K562 (cell line): Measurements from ENCODE around the gene TAPBPL. TPM values are rescaled to one million over a fixed set of nuclear protein-coding genes. Genes with fewer than 3 reads are reported as not detected.

Experiments
- CHD2 ChIP-seq: IDR thresholded peaks from 2 replicates; pipeline ENCODE4 v1.6.1; 2011; ENCODE audit warnings: low read depth, low read length
- MIER1 ChIP-seq: fragments of 450-650 bp; IDR thresholded peaks from 2 replicates; pipeline ENCODE4 v1.6.1; 2016; ENCODE audit warnings: antibody characterized with exemption, mild to moderate bottlenecking, low read depth
- NCOR1 ChIP-seq: fragments of 450-650 bp; IDR thresholded peaks from 2 replicates; pipeline ENCODE4 v1.6.1; 2016; ENCODE audit warnings: mild to moderate bottlenecking, moderate library complexity
- PHF20 ChIP-seq: fragments of 450-650 bp; IDR thresholded peaks from 2 replicates; pipeline ENCODE4 v1.6.1; 2018; ENCODE audit not compliant: partially characterized antibody
- POLR3G ChIP-seq: IDR thresholded peaks from 2 replicates; pipeline ENCODE4 v1.6.1; 2011; ENCODE audit not compliant: insufficient read length, insufficient replicate concordance; ENCODE audit errors: extremely low read depth
- RUNX1 ChIP-seq: sonication (generic); IDR thresholded peaks from 2 replicates; pipeline ENCODE4 v1.6.1; 2016; ENCODE audit warnings: antibody characterized with exemption, low read depth
- SIN3A ChIP-seq, 2 experiments: fragments of 150-350 bp in 1 of 2; IDR thresholded peaks; 2 replicates each; pipeline ENCODE4 v1.6.1; 2011 to 2016; ENCODE audit warnings: borderline replicate concordance in 2 of 2, low read depth in 2 of 2, low read length in 2 of 2, mild to moderate bottlenecking in 2 of 2, moderate library complexity in 2 of 2; ENCODE audit not compliant: control insufficient read depth in 1 of 2
- SIRT6 ChIP-seq: IDR thresholded peaks from one replicate; pipeline ENCODE4 v1.6.1; 2012; ENCODE audit warnings: low read depth, mild to moderate bottlenecking, control low read depth, inconsistent platforms, low read length, moderate library complexity
- THAP12 ChIP-seq: fragments of 250-450 bp; sonication (Bioruptor Pico); IDR thresholded peaks from 2 replicates; pipeline ENCODE4 v1.9.0; 2021; ENCODE audit warnings: mild to moderate bottlenecking, inconsistent platforms
- USF2 ChIP-seq: sonication (generic); formaldehyde crosslinking; IDR thresholded peaks from 2 replicates; pipeline ENCODE4 v1.5.0; 2020; ENCODE audit warnings: missing genetic modification reagents
- ZBTB5 ChIP-seq: fragments of 450-650 bp; IDR thresholded peaks from 2 replicates; pipeline ENCODE4 v1.6.1; 2017; ENCODE audit warnings: antibody characterized with exemption
- ZC3H4 ChIP-seq: sonication (generic); formaldehyde crosslinking; IDR thresholded peaks from 2 replicates; pipeline ENCODE4 v1.9.0; 2021; ENCODE audit warnings: missing genetic modification reagents, borderline replicate concordance
- ZC3H8 ChIP-seq: fragments of 450-650 bp; IDR thresholded peaks from 2 replicates; pipeline ENCODE4 v1.6.1; 2017
- ZFP1 ChIP-seq: fragments of 450-650 bp; formaldehyde crosslinking; IDR thresholded peaks from 2 replicates; pipeline ENCODE4 v1.4.0; 2020; ENCODE audit warnings: mild to moderate bottlenecking, mixed read lengths
- ZNF224 ChIP-seq: sonication (generic); formaldehyde crosslinking; IDR thresholded peaks from 2 replicates; pipeline ENCODE4 v1.8.0; 2022; ENCODE audit warnings: mild to moderate bottlenecking, missing genetic modification reagents
- ZNF282 ChIP-seq: sonication (generic); formaldehyde crosslinking; IDR thresholded peaks from 2 replicates; pipeline ENCODE4 v1.8.1; 2023; ENCODE audit warnings: missing genetic modification reagents
- ZNF589 ChIP-seq: fragments of 200-800 bp; sonication (Bioruptor generic); IDR thresholded peaks from 2 replicates; pipeline ENCODE4 v1.6.1; 2016; ENCODE audit warnings: low read depth, missing genetic modification characterization, missing compliant biosample characterization
- ZSCAN32 ChIP-seq: fragments of 450-650 bp; formaldehyde crosslinking; IDR thresholded peaks from 2 replicates; pipeline ENCODE4 v1.4.0; 2020; ENCODE audit warnings: mild to moderate bottlenecking, moderate library complexity
- polyA plus RNA-seq, 8 experiments: library from polyadenylated mRNA; depleted of rRNA in 4 of 8; stranded (reverse) in 5 of 8; unstranded in 3 of 8; fragments of >200 nt; fragmentation: Nextera tagmentation in 2 of 8; fragmentation: Illumina TruSeq in 1 of 8; extraction: Ambion mirVana in 2 of 8; extraction: Trizol in 1 of 8; gene quantifications; 2 replicates each; pipeline versions ENCODE4 v1.2.1 to v1.2.3, GENCODE V29; 2011 to 2014; ENCODE audit warnings: inconsistent platforms in 1 of 8, missing spikeins in 1 of 8
- total RNA-seq, 7 experiments: library from RNA; depleted of rRNA in 6 of 7; stranded (reverse); fragments of >200 nt in 6 of 7; fragmentation: Illumina TruSeq in 2 of 7; extraction: Trizol in 2 of 7; gene quantifications; 2 replicates each; pipeline versions ENCODE4 v1.2.1 to v1.2.3, GENCODE V29; 2011 to 2021; ENCODE audit warnings: low replicate concordance in 1 of 7
- TF ChIP-seq, protein P1 (sequence below): IDR thresholded peaks from 2 replicates; pipeline ENCODE4 v1.6.1; 2012; ENCODE audit warnings: low read depth, low read length, improper control_type of control experiment, borderline replicate concordance
- TF ChIP-seq, protein P2 (sequence below): fragments of 250-450 bp; sonication (Bioruptor Pico); IDR thresholded peaks from 2 replicates; pipeline ENCODE4 v1.5.0; 2021

Gene TAPBPL
- total and polyA plus RNA-seq, 9 of the 15 experiments (the other 6 are each of a cell fraction or from before 2014, with no cell fraction given), result 0.29 to 1.6 (median 0.45) TPM

DNA sequence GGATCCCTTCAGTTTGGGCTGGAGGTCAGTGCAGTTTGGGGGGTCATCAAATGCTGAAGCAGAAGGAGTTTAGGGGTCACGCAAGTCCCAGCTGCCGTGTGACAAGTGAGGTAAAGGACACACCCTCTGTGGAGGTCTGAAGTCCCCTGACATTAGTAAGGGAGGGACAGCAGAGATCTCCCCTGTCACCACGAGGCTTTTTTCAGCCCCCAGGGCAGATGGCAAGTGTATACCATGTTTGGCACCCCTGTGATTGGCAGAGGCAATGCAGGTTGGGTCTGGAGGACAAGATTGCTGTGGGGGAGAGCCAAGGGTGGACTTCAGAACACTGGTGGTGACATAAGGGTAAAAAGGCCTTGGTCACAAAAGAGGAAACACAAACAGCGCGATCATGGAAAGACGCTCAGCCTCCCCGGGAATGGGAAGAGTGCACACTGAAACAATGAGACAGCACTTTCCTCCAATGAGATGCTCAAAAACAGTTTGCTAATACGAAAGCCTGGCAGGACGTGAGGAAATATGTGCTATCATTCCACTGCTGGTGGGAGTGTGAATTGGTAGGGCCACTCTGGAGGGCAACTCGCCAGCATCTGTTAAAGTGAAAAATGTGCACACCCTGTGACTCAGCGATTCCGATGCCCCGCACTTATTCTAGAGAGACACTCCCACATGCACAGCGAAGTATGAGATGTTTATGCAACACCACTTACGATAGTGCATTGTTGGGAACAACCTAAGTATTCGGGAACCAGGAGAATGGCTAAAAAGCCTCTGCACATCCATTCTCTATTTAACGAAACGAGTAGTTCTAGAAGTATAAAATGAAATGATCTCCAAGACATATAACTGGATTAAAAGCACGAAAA, 21.5 kb upstream of the TAPBPL start (continued):
- TF ChIP-seq ZC3H4 (no peak), SIN3A (IDR thresholded peaks at IDR 0.05; ENCODE audit: borderline replicate concordance in 2 of 2, control insufficient read depth in 1 of 2, low read depth in 2 of 2, low read length in 2 of 2) (no peak), NCOR1 (peak; percentile 31; the same call in 1 of the 2 replicates), ZNF224 (no peak), CHD2 (no peak), PHF20 (no peak), ZNF282 (CRISPR knock-in tag) (no peak), USF2 (CRISPR knock-in tag) (no peak), ZSCAN32 (CRISPR knock-in tag) (no peak), ZNF589 (CRISPR knock-in tag) (no peak), SIRT6 (no peak), RUNX1 (no peak), MIER1 (no peak), POLR3G (no peak), THAP12 (no peak), ZBTB5 (no peak), ZC3H8 (no peak), ZFP1 (no peak)
- TF ChIP-seq, protein P1, sequence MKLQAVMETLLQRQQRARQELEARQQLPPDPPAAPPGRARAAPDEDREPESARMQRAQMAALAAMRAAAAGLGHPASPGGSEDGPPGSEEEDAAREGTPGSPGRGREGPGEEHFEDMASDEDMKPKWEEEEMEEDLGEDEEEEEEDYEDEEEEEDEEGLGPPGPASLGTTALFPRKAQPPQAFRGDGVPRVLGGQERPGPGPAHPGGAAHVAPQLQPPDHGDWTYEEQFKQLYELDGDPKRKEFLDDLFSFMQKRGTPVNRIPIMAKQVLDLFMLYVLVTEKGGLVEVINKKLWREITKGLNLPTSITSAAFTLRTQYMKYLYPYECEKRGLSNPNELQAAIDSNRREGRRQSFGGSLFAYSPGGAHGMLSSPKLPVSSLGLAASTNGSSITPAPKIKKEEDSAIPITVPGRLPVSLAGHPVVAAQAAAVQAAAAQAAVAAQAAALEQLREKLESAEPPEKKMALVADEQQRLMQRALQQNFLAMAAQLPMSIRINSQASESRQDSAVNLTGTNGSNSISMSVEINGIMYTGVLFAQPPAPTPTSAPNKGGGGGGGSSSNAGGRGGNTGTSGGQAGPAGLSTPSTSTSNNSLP, result no peak
- TF ChIP-seq, protein P2, sequence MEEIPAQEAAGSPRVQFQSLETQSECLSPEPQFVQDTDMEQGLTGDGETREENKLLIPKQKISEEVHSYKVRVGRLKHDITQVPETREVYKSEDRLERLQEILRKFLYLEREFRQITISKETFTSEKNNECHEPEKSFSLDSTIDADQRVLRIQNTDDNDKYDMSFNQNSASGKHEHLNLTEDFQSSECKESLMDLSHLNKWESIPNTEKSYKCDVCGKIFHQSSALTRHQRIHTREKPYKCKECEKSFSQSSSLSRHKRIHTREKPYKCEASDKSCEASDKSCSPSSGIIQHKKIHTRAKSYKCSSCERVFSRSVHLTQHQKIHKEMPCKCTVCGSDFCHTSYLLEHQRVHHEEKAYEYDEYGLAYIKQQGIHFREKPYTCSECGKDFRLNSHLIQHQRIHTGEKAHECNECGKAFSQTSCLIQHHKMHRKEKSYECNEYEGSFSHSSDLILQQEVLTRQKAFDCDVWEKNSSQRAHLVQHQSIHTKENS, result no peak
